Activated CD8-positive, alpha-beta memory T cell treated with anti-CD3 and anti-CD28 coated beads for 4 hours (primary cell): ENCODE measurements around the gene SIDT1.

Source experiments
- DNase-seq, 2 donors: peaks; one replicate each; pipeline ENCODE4 v3.0.0-alpha.2; 2020; ENCODE audit warnings: low read depth in 2 of 2

The SIDT1 gene

GRCh38 chr3:113597596-113598354 is 65.4 kb downstream of the SIDT1 start:
- DNase-seq = no peak

GRCh38 chr3:113600418-113601182 is 68.2 kb downstream of the SIDT1 start:
- no peak for DNase-seq

- DNase-seq = no peak
Observed at GRCh38 chr3:113601240-113601639, 68.9 kb downstream of the SIDT1 start.

- DNase-seq = no peak
Observed at GRCh38 chr3:113602256-113602655, 69.9 kb downstream of the SIDT1 start.

GRCh38 chr3:113602836-113603235 is 70.5 kb downstream of the SIDT1 start:
- DNase-seq = no peak

GRCh38 chr3:113606539-113607218 is 74.3 kb downstream of the SIDT1 start:
- DNase-seq = no peak

- no peak for DNase-seq
Observed at GRCh38 chr3:113607219-113607596, 74.9 kb downstream of the SIDT1 start.

GRCh38 chr3:113614402-113614801 is 82.0 kb downstream of the SIDT1 start:
- DNase-seq = no peak

GRCh38 chr3:113615976-113616375 is 83.6 kb downstream of the SIDT1 start:
- no peak for DNase-seq

- no peak for DNase-seq
Observed at GRCh38 chr3:113617726-113618125, 85.4 kb downstream of the SIDT1 start.

GRCh38 chr3:113620091-113620490 is 87.7 kb downstream of the SIDT1 start:
- no peak for DNase-seq

GRCh38 chr3:113623324-113623723 is 91.0 kb downstream of the SIDT1 start:
- no peak for DNase-seq

- DNase-seq = no peak
Observed at GRCh38 chr3:113623811-113624210, 91.5 kb downstream of the SIDT1 start.

GRCh38 chr3:113625834-113626233 is 93.5 kb downstream of the SIDT1 start:
- no peak for DNase-seq

GRCh38 chr3:113626503-113627371 is 94.4 kb downstream of the SIDT1 start:
- DNase-seq = no peak

- DNase-seq = no peak
Observed at GRCh38 chr3:113628316-113628715, 96.0 kb downstream of the SIDT1 start.

GRCh38 chr3:113628788-113629187 is 96.4 kb downstream of the SIDT1 start:
- DNase-seq = no peak

GRCh38 chr3:113629584-113630421 is 97.4 kb downstream of the SIDT1 start:
- DNase-seq = no peak

- no peak for DNase-seq
Observed at GRCh38 chr3:113630956-113631542, 98.7 kb downstream of the SIDT1 start.

- DNase-seq = no peak
Observed at GRCh38 chr3:113631573-113631972, 99.2 kb downstream of the SIDT1 start.
